Bone marrow (tissue), 2 donors: ENCODE measurements around the gene MAP7D1.
A peak's percentile ranks its signal among the peaks of the same experiment; 100 is the strongest.

Experiments
- DNase-seq, 2 donors: peaks; one replicate each; lab custom pipeline; 2025; lab: John Stamatoyannopoulos, UW

MAP7D1 gene

GRCh38 chr1:36126797-36127500 lies 29.0 kb upstream of the MAP7D1 start:
- no peak for DNase-seq

GRCh38 chr1:36128126-36128904 lies 27.6 kb upstream of the MAP7D1 start:
- DNase-seq: no peak

GRCh38 chr1:36128905-36129206 lies 27.1 kb upstream of the MAP7D1 start:
- DNase-seq: no peak

- DNase-seq: no peak
Observed at GRCh38 chr1:36132029-36132428, 23.9 kb upstream of the MAP7D1 start.

GRCh38 chr1:36133484-36133883 lies 22.5 kb upstream of the MAP7D1 start:
- no peak for DNase-seq

- DNase-seq: no peak
Observed at GRCh38 chr1:36134031-36134430, 21.9 kb upstream of the MAP7D1 start.

GRCh38 chr1:36134505-36135329 lies 21.2 kb upstream of the MAP7D1 start:
- DNase-seq: peak in 1 of 2 donors; percentile 17

- DNase-seq: no peak
Observed at GRCh38 chr1:36135330-36135667, 20.7 kb upstream of the MAP7D1 start.

- no peak for DNase-seq
Observed at GRCh38 chr1:36135796-36136195, 20.2 kb upstream of the MAP7D1 start.

- no peak for DNase-seq
Observed at GRCh38 chr1:36136535-36136934, 19.4 kb upstream of the MAP7D1 start.

- no peak for DNase-seq
Observed at GRCh38 chr1:36137226-36137625, 18.7 kb upstream of the MAP7D1 start.

- no peak for DNase-seq
Observed at GRCh38 chr1:36137776-36138175, 18.2 kb upstream of the MAP7D1 start.

- DNase-seq: no peak
Observed at GRCh38 chr1:36139521-36139920, 16.4 kb upstream of the MAP7D1 start.

GRCh38 chr1:36142121-36142520 lies 13.8 kb upstream of the MAP7D1 start:
- no peak for DNase-seq

GRCh38 chr1:36143424-36143823 lies 12.5 kb upstream of the MAP7D1 start:
- DNase-seq: no peak

- DNase-seq: no peak
Observed at GRCh38 chr1:36144413-36144812, 11.5 kb upstream of the MAP7D1 start.

- no peak for DNase-seq
Observed at GRCh38 chr1:36148821-36149236, 7.1 kb upstream of the MAP7D1 start.

GRCh38 chr1:36149237-36149972 lies 6.6 kb upstream of the MAP7D1 start, which contains the start of gene TRAPPC3:
TSS of gene TRAPPC3 (minus strand) at chr1:36149486. CDS start at chr1:36149378, 108 bp downstream.
- peak; percentile 94 to 100 for DNase-seq

- DNase-seq: no peak
Observed at GRCh38 chr1:36149973-36150295, 6.0 kb upstream of the MAP7D1 start.

- peak; percentile 51 to 61 for DNase-seq
Observed at GRCh38 chr1:36150296-36151133, 5.4 kb upstream of the MAP7D1 start.

GRCh38 chr1:36151134-36151844 lies 4.7 kb upstream of the MAP7D1 start:
- DNase-seq: no peak
